Uterus (tissue), 2 donors: ENCODE data around the gene NSD1.

Experiments
- POLR2A ChIP-seq, 2 donors: fragments of 450-650 bp; IDR thresholded peaks; one replicate each; pipeline ENCODE4 v1.6.1; 2016; ENCODE audit warnings: antibody characterized with exemption in 2 of 2, mild to moderate bottlenecking in 1 of 2, moderate library complexity in 1 of 2
- TF ChIP-seq, protein P1 (sequence below), 4 experiments: fragments of 200-600 bp in 2 of 4; fragments of 450-650 bp in 2 of 4; sonication (generic) in 2 of 4; IDR thresholded peaks; one replicate each; pipeline ENCODE4 v1.5.1; 2016 to 2019; ENCODE audit warnings: antibody characterized with exemption in 4 of 4, mild to moderate bottlenecking in 2 of 4, moderate library complexity in 1 of 4

DNA sequence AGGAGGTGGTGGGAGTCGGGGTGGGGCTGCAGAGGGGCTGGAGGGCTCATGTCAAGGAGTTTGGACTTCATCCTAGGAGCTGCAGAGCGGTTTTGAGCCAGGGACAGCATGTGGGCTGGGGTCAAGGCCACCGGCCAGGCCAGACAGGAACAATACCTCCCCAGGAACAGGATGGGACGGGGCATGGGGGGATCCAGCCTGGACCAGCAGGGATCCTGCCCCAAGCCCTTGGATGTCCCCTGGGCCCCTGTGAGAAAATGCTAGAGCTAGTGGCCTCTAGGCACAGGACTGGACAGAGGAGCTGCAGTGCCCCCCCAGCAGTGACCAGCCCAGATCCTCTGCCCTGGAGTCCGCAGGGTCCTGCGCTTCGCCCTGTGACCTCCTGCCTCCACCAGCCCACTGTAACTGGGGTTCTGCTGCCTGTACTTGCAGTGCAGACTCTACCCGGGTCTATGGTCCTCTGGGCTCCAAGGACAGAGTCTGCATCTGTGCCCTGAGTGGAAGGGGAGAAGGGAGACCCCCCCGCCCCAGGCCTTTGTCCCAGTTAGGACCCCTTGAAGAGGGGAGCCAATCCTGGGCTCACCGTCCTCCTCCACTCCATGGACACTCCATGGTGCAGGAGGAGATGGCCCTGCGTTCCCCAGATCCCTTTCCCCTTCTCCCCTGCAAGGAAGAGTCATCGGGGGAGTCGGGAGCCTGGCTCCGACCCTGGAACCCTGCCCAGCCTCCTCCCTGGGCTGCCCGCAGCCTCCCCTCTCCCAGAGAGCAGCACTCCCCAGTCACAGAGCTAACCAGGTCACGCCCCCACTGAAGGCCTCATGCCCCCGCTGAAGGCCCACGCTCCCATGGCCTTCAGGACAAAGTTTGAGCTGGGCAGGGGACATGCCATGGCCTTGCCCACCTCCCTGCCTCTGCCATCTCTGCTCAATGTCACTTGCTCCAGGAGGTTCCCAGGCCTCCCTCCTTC is 181.1 kb downstream of the NSD1 start:
- TF ChIP-seq, protein P1, sequence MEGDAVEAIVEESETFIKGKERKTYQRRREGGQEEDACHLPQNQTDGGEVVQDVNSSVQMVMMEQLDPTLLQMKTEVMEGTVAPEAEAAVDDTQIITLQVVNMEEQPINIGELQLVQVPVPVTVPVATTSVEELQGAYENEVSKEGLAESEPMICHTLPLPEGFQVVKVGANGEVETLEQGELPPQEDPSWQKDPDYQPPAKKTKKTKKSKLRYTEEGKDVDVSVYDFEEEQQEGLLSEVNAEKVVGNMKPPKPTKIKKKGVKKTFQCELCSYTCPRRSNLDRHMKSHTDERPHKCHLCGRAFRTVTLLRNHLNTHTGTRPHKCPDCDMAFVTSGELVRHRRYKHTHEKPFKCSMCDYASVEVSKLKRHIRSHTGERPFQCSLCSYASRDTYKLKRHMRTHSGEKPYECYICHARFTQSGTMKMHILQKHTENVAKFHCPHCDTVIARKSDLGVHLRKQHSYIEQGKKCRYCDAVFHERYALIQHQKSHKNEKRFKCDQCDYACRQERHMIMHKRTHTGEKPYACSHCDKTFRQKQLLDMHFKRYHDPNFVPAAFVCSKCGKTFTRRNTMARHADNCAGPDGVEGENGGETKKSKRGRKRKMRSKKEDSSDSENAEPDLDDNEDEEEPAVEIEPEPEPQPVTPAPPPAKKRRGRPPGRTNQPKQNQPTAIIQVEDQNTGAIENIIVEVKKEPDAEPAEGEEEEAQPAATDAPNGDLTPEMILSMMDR (IDR thresholded peaks at IDR 0.05) = no peak
- TF ChIP-seq POLR2A (IDR thresholded peaks at IDR 0.05) = no peak
